ENCODE measurements around the gene MAST3. TPM values are rescaled to one million over a fixed set of nuclear protein-coding genes. Genes with fewer than 3 reads are reported as not detected.

MAST3 gene
- total RNA-seq, 1 experiment from 2014 or later, result 10.4 TPM

DNA sequence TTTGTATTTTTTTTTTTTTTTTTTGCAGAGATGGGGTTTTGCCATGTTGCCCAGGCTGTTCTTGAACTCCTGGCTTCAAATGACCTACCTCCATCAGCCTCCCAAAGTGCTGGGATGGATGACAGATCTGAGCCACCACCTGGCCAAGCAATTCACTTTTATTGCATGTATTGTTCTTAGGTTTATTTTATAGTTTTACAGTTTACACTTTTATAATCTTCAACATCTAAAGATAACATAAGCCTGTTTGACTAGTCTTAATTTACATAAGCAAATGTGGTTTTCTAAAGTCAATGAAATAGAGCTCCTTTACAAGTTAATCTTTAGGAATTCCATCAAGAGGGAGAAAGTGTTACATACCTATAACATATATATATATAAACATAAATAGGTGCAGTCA lies 86.0 kb downstream of the MAST3 start:
- H4K5ac ChIP-seq (ENCODE audit: insufficient read length, low read depth, low read length), result no peak overlapping the region
- peaks cover 2% of the 10 kb centered on the region; the same call in 1 of the 2 replicates for H3K4me1 ChIP-seq (ENCODE audit: insufficient read depth, low read length)
- no peak overlapping the region for H3K9ac ChIP-seq (ENCODE audit: extremely low read depth, insufficient read length, low read length)
- no peak overlapping the region for H3K27ac ChIP-seq (ENCODE audit: insufficient read length, low read depth, low read length)
- H3K23me2 ChIP-seq (ENCODE audit: insufficient read length, low read depth, low read length, poor library complexity, severe bottlenecking), result no peaks in the 10 kb centered on the region
- Mint-ChIP-seq H3K4me1 (peaks cover 5 to 6% of the 10 kb centered on the region in 2 experiments; a peak in 3 of 4 replicates), H3K9me3 (no peaks in the 10 kb centered on the region), H3K4me3 (no peak overlapping the region), H3K27me3 (ENCODE audit: low read depth) (no peaks in the 10 kb centered on the region; the same call in 1 of the 2 replicates), H3K27ac (no peak overlapping the region), H3K36me3 (ENCODE audit: insufficient read depth in 1 of 3, low read depth in 3 of 3) (no peaks in the 10 kb centered on the region)
- no peak overlapping the region for H3K14ac ChIP-seq (ENCODE audit: insufficient read depth, low read length)
- no peak overlapping the region for H4K8ac ChIP-seq (replicated peaks; ENCODE audit: insufficient read length, low read depth, low read length)
- TF ChIP-seq, protein P1, sequence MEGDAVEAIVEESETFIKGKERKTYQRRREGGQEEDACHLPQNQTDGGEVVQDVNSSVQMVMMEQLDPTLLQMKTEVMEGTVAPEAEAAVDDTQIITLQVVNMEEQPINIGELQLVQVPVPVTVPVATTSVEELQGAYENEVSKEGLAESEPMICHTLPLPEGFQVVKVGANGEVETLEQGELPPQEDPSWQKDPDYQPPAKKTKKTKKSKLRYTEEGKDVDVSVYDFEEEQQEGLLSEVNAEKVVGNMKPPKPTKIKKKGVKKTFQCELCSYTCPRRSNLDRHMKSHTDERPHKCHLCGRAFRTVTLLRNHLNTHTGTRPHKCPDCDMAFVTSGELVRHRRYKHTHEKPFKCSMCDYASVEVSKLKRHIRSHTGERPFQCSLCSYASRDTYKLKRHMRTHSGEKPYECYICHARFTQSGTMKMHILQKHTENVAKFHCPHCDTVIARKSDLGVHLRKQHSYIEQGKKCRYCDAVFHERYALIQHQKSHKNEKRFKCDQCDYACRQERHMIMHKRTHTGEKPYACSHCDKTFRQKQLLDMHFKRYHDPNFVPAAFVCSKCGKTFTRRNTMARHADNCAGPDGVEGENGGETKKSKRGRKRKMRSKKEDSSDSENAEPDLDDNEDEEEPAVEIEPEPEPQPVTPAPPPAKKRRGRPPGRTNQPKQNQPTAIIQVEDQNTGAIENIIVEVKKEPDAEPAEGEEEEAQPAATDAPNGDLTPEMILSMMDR (conservative IDR thresholded peaks at IDR 0.05), result no peak
- H3K9me3 ChIP-seq (ENCODE audit: control insufficient read depth, low read depth, low read length), result no peaks in the 10 kb centered on the region
- no peaks in the 10 kb centered on the region for H3K27me3 ChIP-seq (ENCODE audit: insufficient read depth, low read length)
- H2AK5ac ChIP-seq (ENCODE audit: insufficient read length, low read length), result no peak overlapping the region
- no peak overlapping the region for H2BK15ac ChIP-seq (ENCODE audit: low read depth, low read length)
- no peak overlapping the region for H3K23ac ChIP-seq (ENCODE audit: insufficient read length, low read depth, low read length)
- no peaks in the 10 kb centered on the region for H3K79me2 ChIP-seq (ENCODE audit: insufficient read depth, low read length)
- no peak overlapping the region for H3K56ac ChIP-seq (ENCODE audit: insufficient read length, low read depth, low read length)
- no peak overlapping the region for H3K4me2 ChIP-seq (ENCODE audit: insufficient read depth, insufficient read length, low read length)
- no peak overlapping the region for H3K4ac ChIP-seq (ENCODE audit: low read depth, low read length)
- no peak overlapping the region for H3K18ac ChIP-seq (ENCODE audit: insufficient read length, low read depth, low read length)
- no peak overlapping the region for H2BK5ac ChIP-seq (ENCODE audit: insufficient read length, low read length)
- DNase-seq, result no peak
- no peaks in the 10 kb centered on the region for H4K20me1 ChIP-seq (ENCODE audit: control insufficient read depth, insufficient read depth, insufficient read length)
- no peak overlapping the region for H2BK120ac ChIP-seq (ENCODE audit: low read depth, low read length, poor library complexity, severe bottlenecking)
- no peak overlapping the region for H2BK20ac ChIP-seq (ENCODE audit: low read depth, low read length, poor library complexity, severe bottlenecking)
- H2AFZ ChIP-seq (ENCODE audit: low read length), result no peak overlapping the region
- no peaks in the 10 kb centered on the region for H3K79me1 ChIP-seq (ENCODE audit: insufficient read depth, low read depth, low read length, poor library complexity, severe bottlenecking)
- H2BK12ac ChIP-seq (ENCODE audit: insufficient read length, low read depth, low read length), result no peak overlapping the region
- no peak overlapping the region for H3T11ph ChIP-seq (ENCODE audit: low read length)
- H4K91ac ChIP-seq (ENCODE audit: insufficient read length, low read depth, low read length), result no peak overlapping the region

Measured in H9 (cell line).